Right kidney (tissue), 1 donor: ENCODE measurements around the gene MCRS1.
A peak's percentile ranks its signal among the peaks of the same experiment; 100 is the strongest.

Experiments used
- DNase-seq: peaks from one replicate; pipeline ENCODE4 v3.0.0-alpha.2; 2016

MCRS1 gene

DNA sequence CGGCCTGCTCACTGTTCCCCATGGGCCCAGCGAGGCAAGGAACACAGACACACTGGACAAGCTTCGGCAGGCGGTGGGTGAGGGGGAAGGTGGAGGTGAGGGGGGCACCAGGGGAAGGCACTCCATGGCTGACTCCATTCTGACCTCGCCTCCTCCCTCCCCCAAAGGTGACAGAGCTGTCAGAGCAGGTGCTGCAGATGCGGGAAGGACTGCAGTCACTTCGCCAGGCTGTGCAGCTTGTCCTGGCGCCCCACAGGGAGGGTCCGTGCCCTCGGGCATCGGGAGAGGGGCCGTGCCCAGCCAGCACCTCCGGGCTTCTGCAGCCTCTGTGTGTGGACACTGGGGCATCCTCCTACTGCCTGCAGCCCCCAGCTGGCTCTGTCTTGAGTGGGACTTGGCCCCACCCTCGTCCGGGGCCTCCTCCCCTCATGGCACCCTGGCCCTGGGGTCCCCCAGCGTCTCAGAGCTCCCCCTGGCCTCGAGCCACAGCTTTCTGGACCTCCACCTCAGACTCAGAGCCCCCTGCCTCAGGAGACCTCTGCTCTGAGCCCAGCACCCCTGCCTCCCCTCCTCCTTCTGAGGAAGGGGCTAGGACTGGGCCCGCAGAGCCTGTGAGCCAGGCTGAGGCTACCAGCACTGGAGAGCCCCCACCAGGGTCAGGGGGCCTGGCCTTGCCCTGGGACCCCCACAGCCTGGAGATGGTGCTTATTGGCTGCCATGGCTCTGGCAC, 10.6 kb downstream of the MCRS1 start:
- no peak for DNase-seq

DNA sequence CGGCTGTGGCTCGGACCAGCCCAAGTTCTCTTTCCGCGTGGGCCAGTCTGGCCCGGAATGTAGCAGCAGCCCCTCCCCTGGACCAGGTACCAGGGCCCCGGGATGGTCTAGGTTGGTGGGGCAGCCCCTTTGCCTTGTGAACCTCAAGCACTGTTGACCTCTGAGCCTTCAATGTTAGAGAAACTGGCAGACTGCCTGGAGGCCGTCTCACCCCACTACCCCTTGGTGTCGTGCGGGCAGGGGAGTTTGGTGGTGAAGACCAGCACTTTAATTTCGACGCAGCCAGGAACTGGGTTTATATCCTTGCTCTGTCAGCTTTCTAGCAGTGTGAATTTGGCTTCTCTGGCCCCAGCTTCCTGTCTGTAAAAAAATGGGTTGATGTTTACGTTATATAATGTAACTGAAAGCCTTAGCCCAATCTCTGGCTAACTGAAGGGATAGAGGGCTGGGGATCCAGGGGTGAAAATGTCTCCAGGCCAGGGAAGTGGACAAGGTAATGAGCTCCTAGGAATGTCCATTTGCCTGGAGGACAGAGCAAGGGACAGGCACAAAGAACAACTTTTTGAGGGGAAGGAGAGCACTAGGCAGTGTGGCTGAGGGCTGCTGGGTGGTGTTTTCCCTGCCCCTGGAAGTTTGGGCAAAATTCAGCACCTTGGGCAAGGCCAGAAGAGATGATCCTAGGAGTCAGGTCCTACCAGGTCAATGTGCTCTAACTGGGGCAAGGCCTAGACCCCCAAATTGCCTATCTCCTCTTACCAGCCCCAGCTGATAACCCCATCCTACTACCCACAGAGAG, 11.4 kb downstream of the MCRS1 start:
- DNase-seq, result no peak

- no peak for DNase-seq
These were observed 12.1 kb downstream of the MCRS1 start for GRCh38 chr12:49555631-49556390.

DNA sequence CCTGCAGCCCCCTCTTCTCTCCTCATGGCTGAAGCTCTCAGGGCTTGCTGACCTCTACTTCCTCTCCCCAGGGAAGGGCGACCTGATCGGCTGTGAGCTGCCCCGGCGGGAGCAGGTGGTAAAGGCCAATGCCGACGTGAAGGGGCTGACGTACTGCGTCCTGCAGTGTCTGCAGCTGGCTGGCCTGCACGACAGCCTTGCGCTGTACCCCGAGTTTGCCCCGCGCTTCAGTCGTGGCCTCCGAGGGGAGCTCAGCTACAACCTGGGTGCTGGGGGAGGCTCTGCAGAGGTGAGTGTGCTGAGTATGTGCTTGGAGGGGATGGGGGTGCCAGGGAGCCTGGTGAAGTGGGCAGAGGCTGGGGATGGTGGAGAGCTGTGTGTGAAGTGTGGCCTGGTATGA, 13.7 kb downstream of the MCRS1 start:
- no peak for DNase-seq

DNA sequence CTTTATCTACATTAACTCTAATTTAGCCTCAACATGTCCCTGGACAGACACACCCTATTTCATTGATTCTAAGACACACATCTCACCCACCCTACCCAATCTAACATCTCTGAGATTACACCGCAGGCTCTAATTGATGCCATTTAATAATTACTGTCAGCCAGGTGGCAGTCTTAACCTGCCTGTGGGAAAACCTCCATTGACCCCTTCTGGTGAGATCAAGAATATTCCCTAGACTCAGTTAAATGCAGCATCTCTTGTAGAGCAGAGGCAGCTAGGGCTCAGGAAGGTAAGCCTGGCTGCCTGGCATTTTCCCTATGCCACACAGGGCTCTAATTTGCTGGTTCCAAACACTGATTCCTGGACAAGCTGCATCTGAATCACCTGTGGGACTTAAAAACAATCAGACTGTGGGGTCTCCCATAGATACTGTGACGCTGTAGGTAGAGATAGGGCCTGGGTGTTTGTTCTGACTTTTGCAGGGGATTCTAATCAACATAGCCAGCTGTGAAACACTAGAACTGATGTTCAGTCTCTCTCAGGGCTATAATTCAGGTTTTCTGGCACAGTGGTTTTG, 14.3 kb downstream of the MCRS1 start:
- DNase-seq, result no peak

- DNase-seq, result no peak
These were observed 15.0 kb downstream of the MCRS1 start for GRCh38 chr12:49552899-49553298.

- no peak for DNase-seq
These were observed 15.5 kb downstream of the MCRS1 start for GRCh38 chr12:49552425-49552824.

GRCh38 chr12:49552014-49552413, 15.9 kb downstream of the MCRS1 start:
- DNase-seq, result no peak

- DNase-seq, result no peak
These were observed 17.2 kb downstream of the MCRS1 start for GRCh38 chr12:49550693-49551252.

DNA sequence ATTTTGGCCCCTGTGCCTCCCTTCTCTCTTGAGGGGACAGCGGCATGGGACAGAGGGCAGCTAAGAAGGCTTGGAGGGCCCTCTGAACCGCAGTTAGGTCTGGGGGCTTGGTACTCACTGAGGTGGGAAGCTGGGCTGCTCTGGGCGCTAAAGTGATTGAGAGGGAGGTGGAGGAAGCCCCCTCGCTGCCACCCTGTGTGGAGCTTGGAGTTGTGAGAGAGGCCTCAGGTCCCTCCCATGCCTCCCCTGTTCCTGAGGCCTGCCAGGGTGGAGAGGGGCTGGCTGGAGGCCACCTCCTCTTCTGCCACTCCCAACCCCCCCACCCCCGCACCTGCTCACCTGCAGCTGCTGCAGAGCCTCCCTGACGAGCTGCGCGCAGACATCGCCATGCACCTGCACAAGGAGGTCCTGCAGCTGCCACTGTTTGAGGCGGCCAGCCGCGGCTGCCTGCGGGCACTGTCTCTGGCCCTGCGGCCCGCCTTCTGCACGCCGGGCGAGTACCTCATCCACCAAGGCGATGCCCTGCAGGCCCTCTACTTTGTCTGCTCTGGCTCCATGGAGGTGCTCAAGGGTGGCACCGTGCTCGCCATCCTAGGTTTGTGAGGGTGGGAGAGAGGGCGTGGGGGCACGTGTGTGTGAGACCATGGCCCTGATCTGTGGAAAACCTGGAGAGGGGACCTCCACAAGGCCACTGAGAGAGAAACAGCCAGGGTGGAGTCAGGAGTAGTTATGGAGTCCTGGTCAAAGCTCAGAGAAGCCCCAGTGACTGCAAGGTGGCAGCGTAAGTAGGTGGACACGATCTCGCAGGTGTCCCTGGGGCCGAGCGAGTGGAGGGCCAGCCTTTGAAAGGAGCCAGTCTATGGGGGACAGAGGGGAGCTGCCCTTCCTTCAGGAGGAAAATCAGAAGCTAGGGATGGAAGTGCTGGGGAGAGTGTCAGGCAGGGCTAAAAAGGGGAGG, 17.9 kb downstream of the MCRS1 start:
- DNase-seq, result no peak

- peak; percentile 85 for DNase-seq
These were observed 18.9 kb downstream of the MCRS1 start for GRCh38 chr12:49548822-49549648.

- DNase-seq, result no peak
These were observed 19.5 kb downstream of the MCRS1 start for GRCh38 chr12:49548481-49548821.

GRCh38 chr12:49547090-49547690, 20.8 kb downstream of the MCRS1 start:
- no peak for DNase-seq

DNA sequence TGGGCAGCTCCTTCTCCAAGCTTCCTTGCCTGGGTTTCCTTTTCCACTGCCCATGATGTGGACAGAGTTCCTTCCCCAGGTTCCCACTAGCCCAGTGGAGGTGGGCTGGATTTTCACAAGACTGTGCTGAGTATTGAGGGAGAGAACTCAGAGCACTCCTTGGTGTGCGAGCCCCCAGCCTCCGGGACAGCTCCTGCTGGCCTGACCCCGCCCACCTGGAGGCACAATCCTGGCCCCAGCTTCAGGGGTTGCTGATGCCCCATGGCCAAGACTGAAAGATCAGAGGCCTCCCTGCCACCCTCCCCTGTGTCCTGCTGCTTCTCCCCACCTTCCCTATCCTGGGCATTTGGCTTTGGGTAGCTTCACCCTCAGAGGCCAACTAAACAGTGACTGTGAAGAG, 21.5 kb downstream of the MCRS1 start:
- no peak for DNase-seq

DNA sequence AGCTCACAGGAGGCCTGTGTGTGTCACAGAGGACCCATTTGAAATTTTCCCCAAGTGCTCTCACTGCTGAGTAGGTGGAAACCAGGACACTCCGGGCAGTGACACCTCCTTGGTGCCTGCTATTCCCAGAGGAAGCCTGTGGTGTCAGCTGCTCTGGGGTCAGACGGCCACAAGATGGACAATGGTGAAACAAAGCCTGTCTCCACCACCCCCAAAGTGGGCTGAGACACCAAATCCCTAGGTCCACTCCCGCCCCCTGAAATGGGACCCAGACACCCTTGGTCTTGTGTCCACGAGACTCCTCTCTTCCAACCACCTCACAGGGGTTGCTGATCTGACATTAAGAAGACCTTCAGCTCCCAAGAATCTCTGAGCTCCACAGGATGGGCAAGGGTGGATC, 22.1 kb downstream of the MCRS1 start:
- DNase-seq, result no peak

GRCh38 chr12:49543914-49544815, 23.8 kb downstream of the MCRS1 start:
- DNase-seq, result no peak

GRCh38 chr12:49543221-49543913, 24.6 kb downstream of the MCRS1 start:
- DNase-seq, result no peak

- no peak for DNase-seq
These were observed 25.3 kb downstream of the MCRS1 start for GRCh38 chr12:49542592-49543160.
